ENCODE results near the gene CYP2C18.
"Not testable (repeated sequence)": the region's sequence is repeated elsewhere in the genome, so short reads cannot be mapped to it uniquely, and the experiment has no call there.

The CYP2C18 gene

GRCh38 chr10:94747137-94747536, 63.6 kb downstream of the CYP2C18 start:
- DNase-seq (ENCODE audit: low spot score): no peak

- no peak for DNase-seq (ENCODE audit: low spot score)
Measured at GRCh38 chr10:94747838-94748237, 64.3 kb downstream of the CYP2C18 start.

GRCh38 chr10:94757916-94758315, 74.4 kb downstream of the CYP2C18 start:
- DNase-seq (ENCODE audit: low spot score): no peak

GRCh38 chr10:94760586-94761178, 77.2 kb downstream of the CYP2C18 start:
- DNase-seq (ENCODE audit: low spot score): no peak

- DNase-seq (ENCODE audit: low spot score): no peak
Measured at GRCh38 chr10:94762393-94762792, 78.9 kb downstream of the CYP2C18 start, which contains the start of gene CYP2C19. Gene CYP2C19, plus strand, starts transcription at chr10:94762681. Its CDS starts 25 bp downstream, at chr10:94762706.

GRCh38 chr10:94775425-94775824, 91.9 kb downstream of the CYP2C18 start:
- not testable (repeated sequence) for DNase-seq (ENCODE audit: low spot score)

GRCh38 chr10:94777886-94778458, 94.4 kb downstream of the CYP2C18 start:
- no peak for DNase-seq (ENCODE audit: low spot score)

GRCh38 chr10:94780844-94781243, 97.3 kb downstream of the CYP2C18 start:
- DNase-seq (ENCODE audit: low spot score): no peak

GRCh38 chr10:94784256-94784655, 100.7 kb downstream of the CYP2C18 start:
- no peak for DNase-seq (ENCODE audit: low spot score)

- DNase-seq (ENCODE audit: low spot score): no peak
Measured at GRCh38 chr10:94785211-94785610, 101.7 kb downstream of the CYP2C18 start.

Measured in CD4-positive, alpha-beta T cell treated with Interleukin-2 at 100 ng/mL for 4 hours (primary cell).